ENCODE measurements around the gene FGF11.
"Not testable (repeated sequence)": the region's sequence is repeated elsewhere in the genome, so short reads cannot be mapped to it uniquely, and the experiment has no call there.

Gene FGF11

DNA sequence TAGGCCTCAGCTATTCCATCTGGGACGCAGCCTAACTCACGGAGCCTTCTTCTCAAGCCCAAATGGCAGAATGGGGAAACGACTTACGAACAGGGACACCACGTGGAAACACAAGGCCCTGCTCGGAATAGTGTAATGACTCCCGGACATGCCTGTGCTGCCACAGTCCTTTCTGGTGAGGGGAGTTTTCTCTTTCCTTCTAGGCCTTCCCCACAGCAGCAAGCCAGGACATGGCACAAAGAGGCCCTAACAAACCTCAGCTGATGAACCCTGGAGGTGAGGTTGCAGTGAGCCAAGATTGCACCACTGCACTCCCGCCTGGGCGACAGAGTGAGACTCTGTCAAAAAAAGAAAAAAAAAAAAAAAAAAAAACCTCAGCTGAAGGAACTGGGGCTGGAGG is 24.8 kb downstream of the FGF11 start:
- DNase-seq, result no peak

DNA sequence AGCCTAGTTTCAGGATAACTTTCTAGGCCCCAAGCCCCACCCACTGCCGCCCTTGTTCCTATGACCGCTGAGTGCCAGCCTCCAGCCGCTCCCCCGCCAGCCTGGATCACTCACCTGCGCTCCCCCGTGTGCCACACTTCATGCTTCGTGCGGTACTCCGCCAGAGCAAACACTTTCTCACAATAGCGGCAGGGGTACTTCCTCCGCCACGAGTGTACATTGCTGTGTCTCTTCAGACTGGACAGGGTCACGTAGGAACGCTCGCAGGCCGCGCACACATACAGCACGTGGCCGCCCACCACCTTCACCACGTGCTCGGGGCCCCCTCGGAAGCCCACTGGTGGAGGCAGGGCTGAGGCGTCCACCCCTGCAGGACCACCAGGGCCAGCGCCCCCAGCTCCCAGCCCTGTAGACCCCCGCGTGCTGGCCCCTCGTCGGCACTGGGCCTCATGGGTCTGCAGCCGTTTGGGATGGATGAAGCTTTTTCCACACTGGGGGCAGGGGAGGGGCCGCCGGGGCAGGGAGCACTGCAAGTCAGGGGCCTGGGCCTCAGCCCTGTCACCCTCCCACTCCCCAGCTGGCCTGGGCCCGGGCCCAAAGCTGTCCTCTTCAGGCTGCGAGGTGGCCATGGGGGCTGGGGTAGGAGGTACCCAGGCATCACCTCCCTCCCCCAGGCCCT is 26.4 kb downstream of the FGF11 start:
- no peak for DNase-seq

DNA sequence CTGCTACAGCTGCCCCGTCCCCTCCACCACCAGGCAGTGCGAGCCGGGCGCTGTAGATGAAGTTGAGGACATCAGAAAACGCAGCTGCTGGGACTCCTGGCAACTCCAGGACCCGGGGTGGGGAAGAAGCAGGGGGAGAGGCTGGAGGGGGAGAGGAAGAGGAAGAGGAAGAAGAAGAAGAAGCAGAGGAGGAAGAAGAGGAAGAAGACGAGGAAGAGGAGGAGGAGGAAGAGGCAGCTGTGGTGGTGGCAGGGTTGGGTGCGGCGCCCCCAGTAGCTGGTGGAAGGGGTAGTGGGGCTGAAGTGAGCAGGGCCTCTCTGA is 27.0 kb downstream of the FGF11 start:
- no peak for DNase-seq

DNA sequence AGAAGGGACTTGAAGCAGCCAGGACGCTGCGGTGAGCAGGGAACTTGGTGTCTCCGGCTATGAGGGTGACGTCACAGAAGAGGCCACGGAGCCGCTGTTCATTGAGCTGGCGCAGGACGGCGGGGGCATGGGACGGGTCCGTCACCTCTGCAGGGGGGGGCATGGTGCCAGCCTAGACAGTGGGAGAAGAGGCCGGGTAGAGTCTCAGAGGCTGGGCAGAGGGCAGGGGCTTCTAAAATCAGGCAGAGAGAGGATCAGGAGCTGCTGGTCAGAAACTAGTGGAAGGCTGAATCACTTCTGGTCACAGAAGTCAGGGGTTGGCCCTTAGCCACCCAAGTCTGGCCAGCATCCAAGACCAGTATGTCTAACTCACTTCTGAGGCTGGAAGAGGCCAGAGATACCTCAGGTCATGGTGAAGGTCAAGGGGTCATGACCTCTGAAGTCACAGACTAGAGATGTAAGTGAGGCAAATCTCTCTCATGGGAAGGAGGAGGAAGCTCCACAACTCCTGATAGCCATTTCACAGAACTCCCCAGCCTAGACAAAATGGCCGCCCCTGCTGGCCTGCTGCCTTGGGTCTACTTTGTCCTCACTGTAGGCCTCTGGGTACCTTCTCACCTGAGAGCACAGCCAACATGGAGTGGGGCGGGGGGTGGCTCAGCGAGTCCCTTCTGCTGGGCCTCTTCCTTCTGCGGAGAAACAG is 27.5 kb downstream of the FGF11 start:
- DNase-seq, result no peak

DNA sequence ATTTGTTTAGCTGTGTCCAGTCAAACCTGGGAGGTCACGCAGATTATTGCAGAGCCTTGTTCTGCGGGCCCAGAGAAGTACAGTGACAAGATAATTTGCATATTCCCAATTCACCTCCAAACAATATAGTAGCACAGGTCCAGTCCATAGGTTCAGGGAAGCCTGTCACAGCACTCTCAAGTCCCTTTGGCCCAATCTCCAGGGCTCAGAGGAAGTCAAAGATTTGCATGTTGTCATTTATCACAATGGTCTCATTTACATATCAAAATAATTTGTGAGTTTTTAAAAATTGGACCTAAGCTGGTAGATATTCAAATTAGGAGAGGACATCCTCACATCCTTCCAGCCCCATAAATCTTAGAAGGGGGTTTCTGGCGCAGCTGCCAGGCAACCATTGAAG is 28.2 kb downstream of the FGF11 start:
- no peak for DNase-seq

DNA sequence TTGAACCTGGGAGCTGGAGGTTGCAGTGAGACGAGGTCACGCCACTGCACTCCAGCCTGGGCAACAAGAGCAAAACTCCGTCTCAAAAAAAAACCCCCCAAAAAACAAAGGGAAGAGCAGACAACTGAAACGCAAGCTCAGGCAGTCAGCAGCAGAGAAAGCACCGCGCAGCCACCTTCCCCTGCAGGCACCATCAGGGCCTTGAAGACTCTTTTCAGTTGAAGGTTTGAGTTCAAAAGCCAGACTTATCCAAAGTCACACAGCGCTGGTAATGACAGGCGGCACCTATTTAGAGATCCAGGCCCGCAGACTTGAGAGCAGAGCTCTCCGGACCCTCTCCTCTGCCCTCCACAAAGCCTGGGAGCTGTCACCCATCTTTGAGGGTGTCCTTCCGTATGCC is 29.0 kb downstream of the FGF11 start:
- no peak for DNase-seq

DNA sequence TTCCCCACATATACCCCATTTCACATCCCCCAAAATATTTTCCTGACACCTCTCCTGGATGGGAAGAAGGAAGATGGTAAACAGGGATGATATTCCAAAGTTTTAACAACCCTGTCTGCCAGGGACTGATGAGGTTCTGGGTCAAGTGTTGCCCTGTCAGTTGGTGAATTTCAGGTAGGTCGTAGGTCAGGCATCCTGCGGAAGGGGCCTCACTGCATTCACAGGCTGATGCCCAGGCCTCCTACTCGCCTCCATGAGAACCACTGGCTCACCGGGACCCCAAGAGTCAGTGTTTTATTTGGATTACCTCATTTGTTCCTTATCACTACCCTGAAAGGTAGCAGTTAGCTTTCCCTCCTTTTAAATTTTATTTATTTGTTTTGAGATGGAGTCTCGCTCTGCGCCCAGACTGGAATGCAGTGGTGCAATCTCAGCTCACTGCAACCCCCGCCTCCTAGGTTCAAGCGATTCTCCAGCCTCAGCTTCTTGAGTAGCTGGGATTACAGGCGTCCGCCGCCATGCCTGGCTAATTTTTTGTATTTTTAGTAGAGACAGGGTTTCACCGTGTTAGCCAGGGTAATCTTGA is 29.6 kb downstream of the FGF11 start:
- no peak for DNase-seq

DNA sequence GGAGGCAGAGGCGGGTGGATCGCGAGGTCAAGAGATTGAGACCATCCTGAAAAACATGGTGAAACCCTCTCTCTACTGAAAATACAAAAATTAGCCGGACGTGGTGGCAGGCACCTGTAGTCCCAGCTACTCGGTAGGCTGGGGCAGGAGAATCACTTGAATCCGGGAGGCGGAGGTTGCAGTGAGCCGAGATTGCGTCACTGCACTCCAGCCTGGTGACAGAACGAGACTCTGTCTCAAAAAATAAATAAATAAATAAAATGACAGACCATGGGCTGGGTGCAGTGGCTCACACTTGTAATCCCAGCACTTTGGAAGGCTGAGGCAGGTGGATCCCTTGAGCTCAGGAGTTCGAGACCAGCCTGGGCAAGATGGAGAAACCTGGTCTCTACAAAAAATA is 30.5 kb downstream of the FGF11 start:
- not testable (repeated sequence) for DNase-seq

DNA sequence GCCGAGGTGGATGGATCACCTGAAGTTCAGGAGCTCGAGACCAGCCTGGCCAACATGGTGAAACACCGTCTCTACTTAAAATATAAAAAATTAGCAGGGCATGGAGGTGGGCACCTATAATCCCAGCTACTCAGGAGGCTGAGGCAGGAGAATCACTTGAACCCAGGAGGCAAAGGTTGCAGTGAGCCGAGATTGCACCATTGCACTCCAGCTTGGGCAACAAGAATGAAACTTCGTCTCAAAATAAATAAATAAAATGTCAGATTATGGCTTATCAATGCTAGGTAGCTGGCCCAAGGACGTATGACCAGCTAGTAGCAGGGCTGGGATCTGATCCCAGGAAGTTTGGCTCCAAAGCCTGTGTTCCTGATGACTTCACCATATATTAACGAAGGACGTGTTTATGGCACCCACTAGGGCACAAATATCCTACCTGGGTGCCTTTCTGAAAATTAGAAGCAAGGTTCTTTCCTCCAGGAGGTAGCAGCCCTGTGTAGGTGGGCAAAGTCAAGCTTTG is 31.2 kb downstream of the FGF11 start:
- DNase-seq, result not testable (repeated sequence)

DNA sequence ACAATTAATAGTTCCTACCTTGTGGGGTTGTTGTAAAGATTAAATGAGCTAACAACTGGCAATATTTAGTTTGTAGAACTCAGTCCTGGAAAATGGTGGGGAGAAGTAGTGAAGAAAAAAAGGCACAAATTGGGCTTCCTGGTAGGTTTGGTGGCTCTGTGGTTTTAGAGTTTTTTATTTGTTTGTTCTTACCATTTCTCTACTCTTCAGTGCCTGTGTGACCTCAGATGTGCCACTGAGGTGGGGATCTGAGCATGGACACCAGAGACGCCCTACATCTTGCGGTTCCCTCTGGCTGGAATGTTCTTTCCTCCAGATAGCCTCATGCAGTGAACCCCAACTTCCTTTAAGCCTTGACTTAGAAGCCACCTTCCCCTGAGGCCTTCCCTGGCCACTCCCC is 32.4 kb downstream of the FGF11 start:
- no peak for DNase-seq

DNA sequence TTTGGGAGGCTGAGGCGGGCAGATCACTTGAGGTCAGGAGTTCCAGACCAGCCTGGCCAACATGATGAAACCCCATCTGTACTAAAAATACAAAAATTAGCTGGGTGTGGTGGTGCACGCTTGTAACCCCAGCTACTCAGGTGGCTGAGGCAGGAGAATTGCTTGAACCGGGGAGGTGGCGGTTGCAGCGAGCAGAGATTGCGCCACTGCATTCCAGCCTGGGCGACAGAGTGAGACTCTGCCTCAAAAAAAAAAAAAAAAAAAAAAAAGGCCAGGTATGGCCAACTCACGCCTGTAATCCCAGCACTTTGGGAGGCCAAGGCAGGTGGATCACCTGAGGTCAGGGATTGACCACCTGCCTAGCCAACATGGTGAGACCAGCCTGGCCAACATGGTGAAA is 35.5 kb downstream of the FGF11 start:
- DNase-seq, result not testable (repeated sequence)

DNA sequence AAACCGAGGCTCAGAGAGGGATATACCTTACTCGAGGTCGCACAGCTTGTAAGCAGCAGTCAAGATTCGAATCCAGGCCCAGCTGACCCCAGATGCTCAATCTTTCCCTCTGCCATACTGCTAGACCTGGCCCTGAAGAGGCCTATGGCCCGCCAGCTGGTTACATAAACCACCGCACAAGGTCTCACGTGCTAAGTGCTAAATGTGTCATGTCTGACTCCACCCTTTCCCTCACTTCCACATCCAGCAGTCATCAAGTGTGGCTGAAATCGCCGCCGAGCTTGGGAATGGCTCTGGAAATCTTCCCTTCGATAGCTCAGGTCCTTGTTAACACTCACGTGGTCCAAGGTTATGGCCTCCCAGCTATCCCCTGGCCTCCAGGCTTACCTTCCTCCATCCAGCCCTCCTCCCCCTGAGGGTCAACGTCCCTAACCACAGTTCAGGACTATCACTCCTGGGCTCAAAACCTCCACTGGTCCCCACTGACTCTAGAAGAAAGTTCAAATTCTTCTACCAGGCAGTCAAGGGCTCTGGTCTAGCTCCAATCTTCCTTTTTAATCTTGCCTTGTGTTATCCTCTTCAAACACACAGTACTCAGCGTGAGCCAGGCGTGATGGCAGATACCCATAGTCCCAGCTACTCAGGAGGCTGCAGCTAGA is 36.6 kb downstream of the FGF11 start:
- DNase-seq, result no peak

DNA sequence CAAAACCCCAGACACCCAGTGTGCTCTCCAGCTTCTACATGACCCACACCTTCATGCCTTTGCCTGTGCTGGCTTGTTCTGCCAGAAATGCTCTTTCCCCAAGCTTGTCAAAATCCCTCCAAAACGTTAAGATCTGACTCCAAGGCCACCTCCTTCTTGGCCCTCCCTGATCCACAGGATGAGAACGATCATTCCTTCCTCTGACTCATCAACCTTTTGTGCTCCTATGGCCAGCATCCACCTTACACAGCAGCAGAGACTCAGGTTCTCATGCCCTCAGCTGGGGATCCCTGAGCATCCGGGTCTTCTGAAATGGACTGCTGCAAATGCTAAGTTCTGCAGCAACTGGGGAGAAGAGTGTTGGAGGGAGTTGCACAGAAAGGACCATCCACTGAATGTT is 37.2 kb downstream of the FGF11 start:
- no peak for DNase-seq

DNA sequence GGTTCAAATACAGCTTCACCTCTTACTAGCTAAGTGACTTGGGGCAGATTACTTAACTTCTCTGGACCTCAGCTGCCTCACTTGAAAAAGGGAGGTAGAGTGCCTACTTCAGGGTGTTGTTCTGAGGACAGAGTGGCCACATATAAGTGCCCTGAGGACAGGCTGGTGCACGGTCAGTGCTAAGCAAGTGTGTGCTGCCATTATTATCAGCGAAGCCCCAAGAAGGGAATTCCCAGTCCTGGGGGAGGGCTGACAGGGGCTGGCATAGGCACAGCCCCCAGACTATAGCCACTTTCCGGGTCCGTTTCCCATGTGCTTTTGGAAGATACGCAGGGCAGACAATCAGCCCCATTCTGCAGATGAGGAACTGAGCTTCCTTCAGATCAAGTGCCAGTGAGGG is 37.6 kb downstream of the FGF11 start:
- no peak for DNase-seq

DNA sequence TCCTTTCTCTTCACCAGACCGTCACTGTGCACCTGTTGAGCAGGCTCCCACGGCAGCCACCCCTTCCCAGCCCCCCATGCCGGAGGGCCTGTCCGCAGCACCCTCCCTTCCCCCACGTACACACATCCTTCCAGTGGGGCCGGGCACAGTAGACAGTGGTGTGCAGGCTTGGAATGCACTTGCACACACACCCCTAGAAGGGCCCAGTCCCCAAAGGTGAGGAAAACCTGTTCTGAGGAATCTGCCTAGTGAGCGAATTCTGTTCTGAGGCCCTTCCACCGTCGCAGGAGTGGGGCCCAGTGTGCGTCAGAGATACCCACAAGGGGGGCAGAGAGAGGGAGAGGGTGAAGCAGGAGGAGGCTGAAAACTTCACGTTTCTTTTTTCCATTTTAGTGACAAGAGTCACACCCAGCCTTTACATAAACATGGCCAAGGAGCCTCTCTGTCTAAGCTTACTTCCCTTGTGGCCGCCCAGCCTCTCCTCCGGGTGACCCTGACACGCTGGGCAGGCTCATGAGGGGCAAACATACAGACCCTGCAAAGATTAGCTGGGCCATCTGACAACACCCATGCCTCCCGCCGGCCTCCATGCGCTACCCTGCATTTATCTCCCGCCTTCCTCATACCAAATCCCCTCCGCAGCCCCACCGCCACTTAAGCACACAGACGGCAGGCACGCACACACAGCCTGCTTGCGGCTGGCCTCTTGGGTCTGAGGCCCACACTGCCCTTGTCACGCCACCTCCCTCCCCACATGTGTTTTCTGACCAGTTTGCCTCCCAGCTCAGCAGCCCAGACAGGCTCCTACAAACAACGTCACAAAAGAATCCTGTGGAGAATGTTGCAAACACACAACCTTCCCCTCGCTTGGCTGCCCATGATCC is 38.3 kb downstream of the FGF11 start:
- no peak for DNase-seq

DNA sequence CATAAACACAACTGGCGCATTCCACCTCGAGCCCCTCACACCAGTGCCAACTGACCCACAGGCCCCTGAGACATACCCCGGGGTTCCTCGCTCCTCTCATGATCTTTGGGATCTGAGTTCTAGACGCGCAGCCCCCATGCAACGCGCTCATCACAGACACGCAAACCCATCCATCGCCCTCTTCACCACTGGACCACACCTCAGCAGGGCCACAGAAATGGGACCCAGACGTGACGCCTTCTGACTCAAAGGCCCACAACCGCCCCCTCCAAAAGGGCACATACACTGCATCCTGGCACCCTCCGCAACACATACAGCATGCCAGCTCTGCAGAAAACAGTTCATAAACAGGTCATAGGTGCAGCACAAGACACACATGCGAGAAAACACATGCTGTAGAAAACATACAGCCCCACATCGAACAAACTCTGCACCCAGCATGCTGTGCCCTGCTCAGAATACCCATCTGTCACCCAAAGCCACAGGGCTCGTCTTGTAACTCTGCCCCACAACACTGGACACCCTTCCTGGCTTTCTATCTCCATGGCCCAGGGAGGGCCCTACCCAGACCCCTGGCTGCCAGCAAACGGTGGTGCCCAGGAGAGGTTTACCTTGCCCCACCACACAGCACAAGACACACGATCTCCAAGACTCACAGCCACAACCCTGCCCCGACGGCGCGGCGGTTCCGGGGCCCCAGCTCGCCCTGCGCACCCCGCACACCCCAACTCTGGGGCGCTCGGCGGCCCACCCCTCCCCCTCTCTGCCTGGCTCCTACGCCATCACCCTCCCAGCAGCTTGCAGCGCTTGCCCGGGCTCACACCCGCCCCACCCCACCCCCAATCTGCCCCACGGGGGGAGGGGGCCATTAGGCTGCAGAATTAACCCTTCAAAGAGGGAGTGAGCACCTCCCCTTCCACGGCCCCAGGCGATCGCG is 39.2 kb downstream of the FGF11 start:
- no peak for DNase-seq

DNA sequence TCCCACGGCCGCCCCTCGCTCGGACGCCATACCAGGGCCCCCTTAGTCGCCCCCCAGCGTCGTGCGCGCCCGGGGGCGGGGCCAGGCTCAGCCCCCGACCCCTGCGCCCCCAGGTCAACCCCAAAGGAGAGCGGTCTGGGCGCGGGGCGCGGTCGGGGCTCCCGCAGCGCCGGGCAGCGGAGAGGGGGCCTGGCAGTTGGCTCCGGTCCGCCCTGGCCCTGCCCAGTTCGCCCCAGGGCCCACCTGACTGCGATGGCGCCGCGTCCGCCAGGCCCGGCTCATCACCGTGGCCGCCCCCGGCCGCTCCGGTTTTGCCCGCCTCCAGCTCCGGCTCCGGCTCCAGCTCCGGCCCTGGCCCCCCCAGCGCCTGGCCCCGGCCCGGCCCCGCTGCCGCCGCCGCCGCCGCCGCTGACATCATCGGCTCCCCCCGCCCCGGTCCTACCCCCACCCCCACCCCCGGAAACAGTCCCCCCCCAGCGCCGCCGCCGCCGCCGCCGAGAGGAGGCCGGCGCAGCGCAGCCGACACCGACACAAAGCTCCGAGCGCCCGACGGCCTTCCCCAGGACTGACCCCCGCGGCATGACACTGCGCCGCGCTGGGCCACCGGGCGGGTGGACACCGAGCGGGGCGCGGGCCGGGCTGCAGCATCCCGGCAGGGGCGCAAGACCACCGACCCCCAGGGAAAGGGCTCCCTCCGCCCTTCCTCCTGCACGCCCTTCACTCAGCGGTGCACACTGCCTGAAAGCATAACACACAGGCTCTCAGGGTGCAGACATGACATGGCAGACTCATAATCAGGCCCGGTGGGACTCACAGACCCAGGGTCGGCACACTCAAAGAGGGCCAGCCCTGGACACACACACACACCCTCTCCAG is 40.1 kb downstream of the FGF11 start, which contains the start of gene ZBTB4:
TSS of gene ZBTB4 (minus strand) at position 419 of the 876 bp plus-strand sequence. CDS start 12,830 bp downstream, outside the sequence.
- DNase-seq, result no peak

DNA sequence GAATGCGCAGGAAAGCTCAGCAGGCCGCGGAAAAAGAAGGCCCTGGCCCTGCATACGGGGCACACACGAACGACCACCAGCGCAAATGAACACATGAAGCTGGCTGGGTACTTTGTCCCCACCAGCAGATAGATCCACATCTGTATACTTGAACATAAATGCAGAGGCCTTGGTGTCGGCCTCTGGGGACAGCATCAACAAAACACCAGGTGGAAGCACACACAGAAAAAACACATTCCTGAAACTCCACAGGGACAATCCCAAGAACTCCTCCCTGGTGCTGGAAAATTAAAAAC is 40.7 kb downstream of the FGF11 start:
- DNase-seq, result no peak

DNA sequence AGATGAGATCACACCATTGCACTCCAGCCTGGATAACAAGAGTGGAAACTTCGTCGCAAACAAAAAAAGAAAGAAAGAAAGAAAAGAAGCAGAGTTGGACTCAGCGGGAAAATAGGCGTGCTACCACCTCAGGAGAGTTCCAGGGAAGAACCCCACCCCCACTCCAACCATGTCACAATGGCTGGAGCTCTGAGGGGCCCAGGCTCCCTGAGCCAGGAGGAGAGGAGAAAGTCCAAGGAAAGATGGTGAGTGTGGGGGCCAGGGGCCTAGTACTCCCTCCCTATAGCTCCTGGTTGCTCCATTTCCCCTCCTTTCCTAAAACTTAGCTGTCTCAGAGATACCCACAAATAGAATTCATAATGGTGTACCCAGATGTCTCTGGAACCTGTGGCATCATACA is 42.0 kb downstream of the FGF11 start, which contains the start of gene SLC35G6:
TSS of gene SLC35G6 (plus strand) at position 172 of the 400 bp plus-strand sequence. CDS start at position 243, 71 bp downstream.
- DNase-seq, result not testable (repeated sequence)

All from NK-92 treated with Interleukin-12 subunit alpha and Interleukin-12 subunit beta, amount 100 ng/mL, for 24 hours (cell line).